ENCODE results near the gene CCDC196. TPM values are rescaled to one million over a fixed set of nuclear protein-coding genes. Genes with fewer than 3 reads are reported as not detected.

The CCDC196 gene, protein sequence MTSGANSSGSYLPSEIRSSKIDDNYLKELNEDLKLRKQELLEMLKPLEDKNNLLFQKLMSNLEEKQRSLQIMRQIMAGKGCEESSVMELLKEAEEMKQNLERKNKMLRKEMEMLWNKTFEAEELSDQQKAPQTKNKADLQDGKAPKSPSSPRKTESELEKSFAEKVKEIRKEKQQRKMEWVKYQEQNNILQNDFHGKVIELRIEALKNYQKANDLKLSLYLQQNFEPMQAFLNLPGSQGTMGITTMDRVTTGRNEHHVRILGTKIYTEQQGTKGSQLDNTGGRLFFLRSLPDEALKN
- not detected for total RNA-seq
- long read RNA-seq, partial matches to known transcripts, result 0 of 1 reads
- long read RNA-seq, other reads (novel, unspliced or antisense), result 1 of 1 reads

- no peak for DNase-seq (ENCODE audit: low spot score)
Measured at GRCh38 chr14:66485910-66486421, at the start of gene CCDC196. Gene CCDC196 (plus strand): TSS chr14:66486371. CDS start chr14:66486503, 132 bp downstream.

DNA sequence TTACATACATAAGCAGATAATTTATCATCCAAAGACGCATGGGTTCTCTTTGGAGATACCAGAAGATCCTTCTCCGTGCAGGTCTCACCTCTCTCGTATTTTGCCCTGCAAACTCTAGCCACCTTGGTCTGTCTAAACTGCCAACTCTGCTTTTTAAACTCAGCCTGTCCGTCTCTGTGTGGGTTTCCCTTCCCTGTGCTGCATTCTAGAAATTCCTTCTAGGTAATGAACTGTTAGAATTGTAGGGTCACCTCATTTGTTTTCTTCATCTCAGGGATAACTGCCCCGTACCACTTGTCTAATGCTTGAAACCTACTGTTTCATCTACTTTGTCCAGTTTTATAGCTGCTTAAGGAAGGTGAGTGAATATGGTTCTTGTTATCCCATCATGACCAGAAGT, 45.4 kb upstream of the CCDC196 start:
- no peak for DNase-seq (ENCODE audit: low spot score)

GRCh38 chr14:66442953-66443571, 43.1 kb upstream of the CCDC196 start:
- DNase-seq (ENCODE audit: low spot score), result no peak

GRCh38 chr14:66443785-66444184, 42.4 kb upstream of the CCDC196 start:
- no peak for DNase-seq (ENCODE audit: low spot score)

GRCh38 chr14:66444271-66444927, 41.8 kb upstream of the CCDC196 start:
- DNase-seq (ENCODE audit: low spot score), result no peak

GRCh38 chr14:66445936-66446335, 40.2 kb upstream of the CCDC196 start:
- DNase-seq (ENCODE audit: low spot score), result no peak

DNA sequence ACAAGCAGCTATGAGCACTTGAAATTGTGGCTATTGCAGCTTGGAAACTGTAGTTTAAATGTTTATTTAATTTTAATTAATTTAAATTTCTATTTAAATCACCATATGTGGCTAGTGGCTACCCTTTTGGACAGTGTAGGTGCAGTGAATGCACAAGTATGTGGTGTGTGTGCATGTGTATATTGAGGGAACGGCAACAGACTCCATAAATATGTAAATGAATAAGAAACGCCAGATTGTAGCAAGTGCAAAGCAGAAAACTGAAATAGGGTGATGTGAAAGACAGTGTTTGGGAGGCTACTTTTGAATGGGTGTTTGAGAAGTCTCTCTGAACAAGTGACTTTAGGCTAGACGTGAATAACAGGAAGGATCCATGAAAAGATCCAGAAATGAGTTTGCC, 32.7 kb upstream of the CCDC196 start:
- no peak for DNase-seq (ENCODE audit: low spot score)

GRCh38 chr14:66459603-66460002, 26.6 kb upstream of the CCDC196 start:
- DNase-seq (ENCODE audit: low spot score), result no peak

DNA sequence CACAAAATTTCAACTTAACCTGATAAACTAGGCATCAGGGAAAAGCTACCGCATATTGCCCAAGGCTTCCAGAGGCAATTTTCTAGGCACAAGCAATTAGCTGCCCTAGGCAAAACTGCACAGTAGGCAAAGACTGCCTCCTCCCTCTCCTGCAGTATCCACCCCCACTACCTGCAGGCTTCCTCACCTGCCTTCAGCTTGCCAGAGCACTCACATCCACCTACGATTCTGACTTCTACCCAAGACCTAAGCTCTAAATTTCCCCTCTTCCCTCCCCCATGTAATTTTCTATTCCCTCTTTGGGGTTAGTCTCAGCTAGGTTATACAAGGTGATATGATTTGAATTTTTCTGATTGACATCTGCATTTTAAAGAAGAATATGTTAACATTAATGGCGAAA, 21.9 kb upstream of the CCDC196 start:
- no peak for DNase-seq (ENCODE audit: low spot score)

DNA sequence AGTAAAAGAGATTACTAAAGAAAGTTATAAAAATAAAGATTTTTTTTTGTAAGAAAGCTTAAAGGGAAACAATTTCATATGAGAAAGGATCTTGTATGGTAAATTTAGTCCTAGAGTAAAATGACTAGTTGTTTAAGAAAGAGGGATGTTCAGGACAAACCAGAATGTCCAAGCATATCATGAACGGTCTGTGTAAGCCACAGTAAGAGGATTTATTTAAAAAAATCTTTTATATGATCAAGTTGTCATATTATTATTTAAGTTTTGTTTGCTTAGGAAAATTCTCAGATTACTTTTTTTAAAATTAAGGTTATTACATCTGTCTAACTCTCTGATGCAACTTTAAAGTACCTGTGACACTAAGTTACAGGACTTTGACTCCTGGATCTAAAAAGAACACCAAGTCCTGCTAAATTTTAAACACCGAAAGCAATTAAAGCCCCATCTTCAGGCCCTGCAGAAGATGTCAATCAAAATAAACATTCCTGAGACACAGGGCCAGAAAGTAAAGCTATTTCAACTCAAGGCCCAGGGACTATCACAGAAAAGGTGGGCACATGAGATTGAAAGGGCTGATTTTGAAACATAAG, 17.3 kb upstream of the CCDC196 start:
- DNase-seq (ENCODE audit: low spot score), result no peak

DNA sequence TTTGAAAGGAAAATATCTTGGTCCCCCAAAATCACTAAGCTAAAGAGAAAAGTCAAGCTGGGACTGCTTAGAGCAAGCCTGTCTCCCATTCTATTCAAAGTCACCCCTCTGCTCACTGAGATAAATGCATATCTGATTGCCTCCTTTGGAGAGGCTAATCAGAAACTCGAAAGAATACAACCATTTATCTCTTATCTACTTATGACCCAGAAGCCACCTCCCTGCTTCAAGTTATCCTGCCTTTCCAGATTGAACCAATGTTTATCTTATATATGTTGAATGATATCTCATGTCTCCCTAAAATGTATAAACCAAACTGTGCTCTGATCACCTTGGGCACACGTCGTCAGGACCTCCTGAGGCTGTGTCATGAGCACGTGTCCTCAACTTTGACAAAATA, 14.6 kb upstream of the CCDC196 start:
- DNase-seq (ENCODE audit: low spot score), result no peak

- DNase-seq (ENCODE audit: low spot score), result no peak
Measured at GRCh38 chr14:66472251-66472650, 13.9 kb upstream of the CCDC196 start.

- DNase-seq (ENCODE audit: low spot score), result no peak
Measured at GRCh38 chr14:66473223-66473622, 12.9 kb upstream of the CCDC196 start.

DNA sequence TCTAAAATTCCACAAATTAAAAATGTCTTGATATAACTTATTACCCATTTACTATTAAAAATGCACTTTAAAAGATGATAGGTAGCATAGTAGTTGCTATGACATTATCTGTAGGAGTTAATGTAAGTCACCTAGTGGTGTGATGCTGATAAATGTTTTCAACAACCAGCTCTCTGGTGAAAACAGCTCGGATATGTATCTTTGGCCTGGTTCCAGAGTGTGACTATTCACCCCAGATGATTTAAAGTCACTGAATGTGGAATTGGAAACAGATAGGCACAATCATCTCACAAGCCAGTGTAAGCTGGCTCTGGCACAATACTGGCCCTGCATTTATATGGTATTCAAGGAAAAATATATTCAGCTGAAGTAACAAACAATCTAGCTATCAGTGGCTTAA, 9.2 kb upstream of the CCDC196 start:
- DNase-seq (ENCODE audit: low spot score), result no peak

- DNase-seq (ENCODE audit: low spot score), result no peak
Measured at GRCh38 chr14:66477567-66477966, 8.6 kb upstream of the CCDC196 start.

DNA sequence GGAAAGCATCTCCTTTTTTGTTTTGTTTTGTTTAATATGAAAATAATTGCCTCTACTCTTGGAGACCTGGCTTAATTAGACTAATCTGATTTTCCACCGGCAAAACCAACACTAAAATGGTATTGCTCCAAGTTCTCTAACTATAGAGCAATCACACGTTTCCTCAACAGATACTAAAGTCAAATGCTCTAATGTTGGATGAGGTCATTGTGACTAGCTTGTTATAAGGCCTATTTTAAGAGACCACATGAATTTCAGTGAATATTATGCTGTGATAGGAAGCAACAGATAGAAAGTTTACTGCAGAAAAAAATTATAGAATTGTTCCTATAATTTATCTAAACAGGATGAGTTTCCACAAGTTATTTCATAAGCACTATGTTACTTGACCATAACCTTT, 3.3 kb upstream of the CCDC196 start:
- DNase-seq (ENCODE audit: low spot score), result no peak

DNA sequence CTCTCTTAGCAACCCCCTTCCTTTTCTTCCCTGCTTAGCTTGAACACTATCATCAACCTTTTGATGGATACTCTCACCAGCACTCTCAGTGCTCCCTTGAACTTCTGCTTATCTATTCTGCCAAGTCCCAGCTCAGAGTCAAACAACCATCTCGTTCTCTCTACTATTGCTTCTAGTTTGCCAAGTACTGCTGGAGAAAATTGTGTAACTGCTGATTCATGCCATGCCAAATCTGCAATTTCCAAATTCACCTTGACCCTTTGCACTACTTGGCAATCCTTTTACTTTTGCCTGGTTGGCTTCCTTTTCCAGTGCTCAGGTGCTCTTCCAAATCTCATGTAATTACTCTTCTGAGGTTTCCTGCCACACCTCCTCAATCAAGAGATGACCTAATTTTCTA, 2.8 kb upstream of the CCDC196 start:
- no peak for DNase-seq (ENCODE audit: low spot score)

- no peak for DNase-seq (ENCODE audit: low spot score)
Measured at GRCh38 chr14:66485029-66485428, 1.1 kb upstream of the CCDC196 start.

- no peak for DNase-seq (ENCODE audit: low spot score)
Measured at GRCh38 chr14:66487164-66487563, 993 bp downstream of the CCDC196 start.

- no peak for DNase-seq (ENCODE audit: low spot score)
Measured at GRCh38 chr14:66490143-66491111, 4.3 kb downstream of the CCDC196 start.

DNA sequence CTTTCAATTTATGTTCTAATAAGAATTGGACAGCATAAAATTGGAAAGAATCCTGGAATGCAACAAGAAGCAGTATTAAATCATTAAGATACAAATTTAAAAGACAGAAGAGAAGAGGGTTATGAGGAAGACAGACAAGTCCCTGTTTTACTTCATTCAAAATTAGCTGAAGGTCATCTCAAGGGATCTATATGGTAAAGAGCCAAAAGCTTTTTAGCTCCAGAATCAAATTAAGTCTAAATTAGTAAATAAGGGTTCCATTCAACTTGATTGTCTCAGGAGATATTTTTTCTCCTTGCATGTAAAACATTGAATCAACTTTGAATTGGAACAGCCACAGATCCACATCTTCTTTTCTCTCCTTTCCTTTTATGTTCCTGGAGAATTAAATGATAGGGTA, 7.6 kb downstream of the CCDC196 start:
- no peak for DNase-seq (ENCODE audit: low spot score)
